H1 (cell line): ENCODE measurements around the gene GLIPR2. TPM values are rescaled to one million over a fixed set of nuclear protein-coding genes. Genes with fewer than 3 reads are reported as not detected.
A peak's percentile ranks its signal among the peaks of the same experiment; 100 is the strongest.

Experiments used
- BACH1 ChIP-seq: IDR thresholded peaks from 2 replicates; pipeline ENCODE4 v1.6.1; 2012; ENCODE audit warnings: low read length, improper control_type of control experiment
- BRCA1 ChIP-seq: IDR thresholded peaks from 2 replicates; pipeline ENCODE4 v1.6.1; 2012; ENCODE audit warnings: low read depth, low read length, improper control_type of control experiment
- CEBPB ChIP-seq: IDR thresholded peaks from 2 replicates; pipeline ENCODE4 v1.6.1; 2012; ENCODE audit warnings: low read depth, low read length
- CHD1 ChIP-seq: IDR thresholded peaks from 2 replicates; pipeline ENCODE4 v1.6.1; 2012; ENCODE audit warnings: low read depth, low read length, improper control_type of control experiment
- CHD2 ChIP-seq: IDR thresholded peaks from 2 replicates; pipeline ENCODE4 v1.6.1; 2012; ENCODE audit warnings: low read length, improper control_type of control experiment
- CREB1 ChIP-seq: IDR thresholded peaks from 2 replicates; pipeline ENCODE4 v1.6.1; 2012; ENCODE audit warnings: inconsistent platforms
- FOSL1 ChIP-seq: IDR thresholded peaks from 2 replicates; pipeline ENCODE4 v1.6.1; 2011; ENCODE audit warnings: mild to moderate bottlenecking, low read depth, low read length, moderate library complexity; ENCODE audit not compliant: insufficient read depth
- GABPA ChIP-seq: IDR thresholded peaks from 2 replicates; pipeline ENCODE4 v1.6.1; 2011; ENCODE audit warnings: mild to moderate bottlenecking, low read length, moderate library complexity, borderline replicate concordance; ENCODE audit not compliant: insufficient read depth
- GTF2F1 ChIP-seq: IDR thresholded peaks from 2 replicates; pipeline ENCODE4 v1.6.1; 2012; ENCODE audit warnings: low read depth, low read length, improper control_type of control experiment, borderline replicate concordance
- JUN ChIP-seq: IDR thresholded peaks from 2 replicates; pipeline ENCODE4 v1.6.1; 2011; ENCODE audit warnings: low read depth, mild to moderate bottlenecking, improper control_type of control experiment, low read length
- KDM1A ChIP-seq: fragments of 200-600, 300-600 bp; sonication (generic); IDR thresholded peaks from 2 replicates; pipeline ENCODE4 v1.7.1; 2016; ENCODE audit warnings: mild to moderate bottlenecking, low read length, borderline replicate concordance
- KDM5A ChIP-seq: fragments of 200-600 bp; IDR thresholded peaks from 2 replicates; pipeline ENCODE4 v1.7.1; 2012; ENCODE audit warnings: mild to moderate bottlenecking, low read length, inconsistent platforms, mixed read lengths
- POLR2A ChIP-seq, 2 experiments: IDR thresholded peaks; 1 replicate in 1 of 2; 2 replicates in 1 of 2; pipeline ENCODE4 v1.6.1; 2011; ENCODE audit warnings: low read depth in 2 of 2, low read length in 2 of 2, mild to moderate bottlenecking in 2 of 2; ENCODE audit errors: control extremely low read depth in 1 of 2
- RAD21 ChIP-seq, 2 experiments: IDR thresholded peaks in 1 of 2; conservative IDR thresholded peaks in 1 of 2; 2 replicates each; pipeline ENCODE4 v1.6.1; 2011; ENCODE audit warnings: low read depth in 2 of 2, low read length in 2 of 2, improper control_type of control experiment in 1 of 2, inconsistent platforms in 1 of 2, mild to moderate bottlenecking in 1 of 2, moderate library complexity in 1 of 2
- SIN3A ChIP-seq, 2 experiments: IDR thresholded peaks in 1 of 2; conservative IDR thresholded peaks in 1 of 2; 2 replicates each; pipeline ENCODE4 v1.6.1; 2011 to 2012; ENCODE audit warnings: low read length in 2 of 2, improper control_type of control experiment in 1 of 2, low read depth in 1 of 2, mild to moderate bottlenecking in 1 of 2
- SIRT6 ChIP-seq: IDR thresholded peaks from one replicate; pipeline ENCODE4 v1.7.1; 2012; ENCODE audit warnings: low read length, inconsistent platforms
- SIX5 ChIP-seq: IDR thresholded peaks from 2 replicates; pipeline ENCODE4 v1.6.1; 2011; ENCODE audit warnings: mild to moderate bottlenecking, low read depth, low read length
- SP2 ChIP-seq: IDR thresholded peaks from 2 replicates; pipeline ENCODE4 v1.6.1; 2012; ENCODE audit warnings: mild to moderate bottlenecking, low read length, inconsistent platforms
- SUZ12 ChIP-seq: fragments of 200-600 bp; sonication (generic); IDR thresholded peaks from 2 replicates; pipeline ENCODE4 v1.6.1; 2012; ENCODE audit warnings: mild to moderate bottlenecking, inconsistent platforms, low read length, moderate library complexity, mixed read lengths
- TAF1 ChIP-seq: IDR thresholded peaks from 2 replicates; pipeline ENCODE4 v1.6.1; 2011; ENCODE audit warnings: mild to moderate bottlenecking, low read depth, low read length
- TEAD4 ChIP-seq: IDR thresholded peaks from 2 replicates; pipeline ENCODE4 v1.6.1; 2012; ENCODE audit warnings: low read depth, low read length, inconsistent platforms, mixed read lengths
- polyA plus RNA-seq, 7 experiments: library from polyadenylated mRNA; depleted of rRNA in 3 of 7; stranded (reverse) in 5 of 7; unstranded in 2 of 7; fragments of >200 nt in 5 of 7; fragments of 200-250 nt in 2 of 7; gene quantifications; 1 replicate in 5 of 7; 2 replicates in 1 of 7; 4 replicates in 1 of 7; pipeline versions ENCODE4 v1.2.1 to v1.2.3, GENCODE V29; 2011 to 2013; ENCODE audit warnings: missing spikeins in 2 of 7, mixed read lengths in 2 of 7
- total RNA-seq: library from RNA; stranded (reverse); fragmentation: NEBNext Ultra II Directional; extraction: Animal tissue kit (Norgen Biotek cat#: 25700); gene quantifications from 2 replicates; pipeline ENCODE4 v1.2.1, GENCODE V29; 2021
- TF ChIP-seq, protein P1 (sequence below): IDR thresholded peaks from 2 replicates; pipeline ENCODE4 v1.6.1; 2011; ENCODE audit warnings: low read length, improper control_type of control experiment

GLIPR2 gene
- total and polyA plus RNA-seq, 2 of the 8 experiments (the other 6 are each of a cell fraction or from before 2014, with no cell fraction given), result 7.9 to 12.0 TPM

DNA sequence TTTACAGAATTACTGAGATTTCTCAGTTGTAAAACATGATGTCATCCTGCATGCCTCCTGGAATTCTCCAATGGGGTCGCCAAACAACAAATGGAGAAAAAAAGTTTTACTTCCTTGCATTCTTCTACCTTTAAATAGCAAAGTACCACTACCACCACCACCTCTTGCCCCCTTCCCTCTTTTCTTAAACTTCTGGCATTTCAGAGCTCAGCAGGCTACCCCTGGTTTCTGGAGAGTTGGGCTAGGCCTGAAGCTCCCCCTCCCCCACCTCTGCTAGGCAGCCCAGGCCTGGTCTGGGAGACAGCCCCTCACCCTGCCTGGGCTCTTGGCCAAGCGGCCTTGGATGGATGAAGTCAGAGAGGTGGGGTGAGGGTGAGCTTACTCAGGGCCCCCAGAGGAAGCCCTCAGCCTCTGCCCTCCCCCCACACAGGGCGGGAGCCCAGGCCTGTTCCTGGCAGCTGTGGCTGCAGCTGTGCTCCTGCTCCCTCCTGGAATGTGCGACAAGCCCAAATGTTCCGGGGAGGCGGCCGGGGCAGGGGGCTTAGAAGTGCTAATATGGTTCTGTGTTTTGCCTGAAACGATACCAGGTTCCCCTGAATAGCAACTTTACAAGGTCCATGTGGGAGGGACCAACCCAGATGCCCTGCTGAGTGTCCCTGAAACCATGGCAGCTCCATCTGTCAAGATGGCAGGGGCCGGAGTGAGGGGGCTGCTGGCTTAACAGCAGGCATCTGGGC, 26.7 kb downstream of the GLIPR2 start (continued):
- no peak for TF ChIP-seq SP2
- TF ChIP-seq POLR2A (IDR thresholded peaks at IDR 0.05; ENCODE audit: control extremely low read depth in 1 of 2, low read depth in 2 of 2, low read length in 2 of 2), result peak in 1 of 2 experiments; percentile 57; a peak in 1 of 3 replicates
- TF ChIP-seq TAF1, result 0 out of 2 replicates have a peak, but pooled peaks have one; percentile 56
- TF ChIP-seq CHD1, result peak; percentile 60; the same call in 1 of the 2 replicates
- no peak for TF ChIP-seq KDM5A
- TF ChIP-seq SIX5, result no peak
- TF ChIP-seq RAD21 (IDR thresholded peaks at IDR 0.05 in 1 of 2, conservative IDR thresholded peaks at IDR 0.05 in 1 of 2; ENCODE audit: low read depth in 2 of 2, low read length in 2 of 2), result 0 out of 4 replicates have a peak, but pooled peaks have one; percentile 12 to 22
- no peak for TF ChIP-seq BRCA1
- TF ChIP-seq JUN, result no peak
- TF ChIP-seq, protein P1, sequence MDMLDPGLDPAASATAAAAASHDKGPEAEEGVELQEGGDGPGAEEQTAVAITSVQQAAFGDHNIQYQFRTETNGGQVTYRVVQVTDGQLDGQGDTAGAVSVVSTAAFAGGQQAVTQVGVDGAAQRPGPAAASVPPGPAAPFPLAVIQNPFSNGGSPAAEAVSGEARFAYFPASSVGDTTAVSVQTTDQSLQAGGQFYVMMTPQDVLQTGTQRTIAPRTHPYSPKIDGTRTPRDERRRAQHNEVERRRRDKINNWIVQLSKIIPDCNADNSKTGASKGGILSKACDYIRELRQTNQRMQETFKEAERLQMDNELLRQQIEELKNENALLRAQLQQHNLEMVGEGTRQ, result no peak
- TF ChIP-seq CREB1, result no peak; the same call in 1 of the 2 replicates
- TF ChIP-seq SUZ12, result no peak
- TF ChIP-seq TEAD4, result peak; percentile 92
- TF ChIP-seq FOSL1, result no peak
- no peak for TF ChIP-seq GTF2F1
- TF ChIP-seq KDM1A, result peak; percentile 39; the same call in 1 of the 2 replicates
- TF ChIP-seq BACH1, result no peak
- no peak for TF ChIP-seq CEBPB
- TF ChIP-seq SIN3A (conservative IDR thresholded peaks at IDR 0.05 in 1 of 2, IDR thresholded peaks at IDR 0.05 in 1 of 2; ENCODE audit: low read depth in 1 of 2, low read length in 2 of 2), result peak; percentile 32 to 70; a peak in 2 of 4 replicates
- peak; percentile 64; the same call in 1 of the 2 replicates for TF ChIP-seq CHD2
- TF ChIP-seq SIRT6, result no peak
- TF ChIP-seq GABPA, result no peak
